Measurements from ENCODE around the gene PIGM. TPM values are rescaled to one million over a fixed set of nuclear protein-coding genes. Genes with fewer than 3 reads are reported as not detected.

PIGM gene
- total RNA-seq, 1 donor from 2014 or later = 3.7 TPM

DNA sequence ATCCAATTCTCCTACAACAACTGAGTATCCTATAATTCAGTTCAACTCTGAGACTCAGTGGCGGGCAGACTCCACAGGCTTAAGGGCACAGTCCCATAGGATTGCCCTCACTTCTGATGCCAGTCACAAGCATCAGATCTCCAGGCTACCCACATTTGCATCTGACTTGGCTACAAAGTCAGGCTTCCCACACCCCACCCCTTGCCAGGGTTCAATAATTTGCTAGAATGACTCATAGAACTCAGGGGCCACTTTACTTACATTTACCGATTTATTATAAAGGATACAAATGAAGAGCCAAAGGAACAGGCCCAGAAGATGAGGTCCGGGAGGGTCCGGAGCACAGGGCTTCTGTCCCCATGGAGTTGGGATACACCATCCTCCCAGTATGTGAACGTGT lies 41.8 kb downstream of the PIGM start:
- DNase-seq (ENCODE audit: low read depth) = no peak

- DNase-seq (ENCODE audit: low read depth) = no peak
Measured at GRCh38 chr1:159989581-159989980, 42.2 kb downstream of the PIGM start.

DNA sequence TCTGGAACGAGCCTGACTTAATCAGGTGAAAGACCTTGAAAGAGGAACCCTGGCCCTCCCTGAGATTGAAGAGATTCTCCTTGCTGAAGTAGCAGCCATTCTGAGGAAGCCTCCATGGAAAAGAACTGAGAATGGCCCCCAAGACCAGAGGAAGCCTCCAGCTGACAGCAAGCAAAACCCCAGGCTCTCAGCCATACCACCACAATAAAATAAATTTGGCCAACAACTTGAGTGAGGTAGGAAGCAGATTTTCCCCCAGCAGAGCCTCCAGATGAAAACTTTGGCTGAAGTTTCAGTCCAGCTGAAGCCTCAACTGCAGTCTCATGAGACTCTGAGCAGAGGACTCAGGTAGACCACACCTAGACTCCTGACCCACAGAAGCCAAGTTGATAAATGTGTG lies 43.8 kb downstream of the PIGM start:
- no peak for DNase-seq (ENCODE audit: low read depth)

- DNase-seq (ENCODE audit: low read depth) = no peak
Measured at GRCh38 chr1:159987186-159987585, 44.6 kb downstream of the PIGM start.

DNA sequence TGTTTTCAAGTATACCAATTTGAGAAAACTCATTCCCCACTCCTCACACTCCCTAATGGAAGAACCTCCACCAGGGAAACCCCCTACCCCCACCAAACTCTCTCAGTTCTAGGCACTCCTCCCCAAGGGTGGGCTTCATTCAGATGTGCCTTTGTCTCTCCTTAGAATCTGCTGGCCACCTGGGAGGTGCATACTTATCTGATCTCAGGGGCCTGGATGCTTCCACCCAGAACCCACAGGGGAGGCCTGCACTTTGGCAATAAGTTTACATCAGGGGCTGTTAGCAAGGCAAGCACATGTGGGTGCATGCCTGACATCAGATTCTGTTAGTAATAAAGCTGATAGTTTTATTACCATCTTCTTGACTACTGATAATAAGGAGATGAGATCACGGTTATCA lies 45.3 kb downstream of the PIGM start:
- no peak for DNase-seq (ENCODE audit: low read depth)

DNA sequence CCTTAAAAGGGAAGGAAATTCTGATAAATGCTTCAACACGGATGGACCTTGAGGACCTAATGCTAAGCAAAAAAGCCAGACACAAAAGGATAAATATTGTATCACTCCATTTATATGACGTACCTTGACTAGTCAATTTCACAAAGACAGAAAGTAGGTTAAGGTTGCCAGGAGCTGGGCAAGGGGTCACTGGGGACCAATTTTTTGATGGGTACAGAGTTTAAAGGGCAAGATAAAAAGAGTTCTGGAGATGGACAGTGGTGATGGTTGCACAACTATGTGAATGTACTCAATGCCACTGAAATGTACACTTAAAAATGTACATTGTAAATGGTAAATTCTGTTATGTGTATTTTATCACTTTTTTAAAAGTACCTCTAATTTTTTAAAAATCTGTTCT lies 45.7 kb downstream of the PIGM start:
- DNase-seq (ENCODE audit: low read depth) = no peak

DNA sequence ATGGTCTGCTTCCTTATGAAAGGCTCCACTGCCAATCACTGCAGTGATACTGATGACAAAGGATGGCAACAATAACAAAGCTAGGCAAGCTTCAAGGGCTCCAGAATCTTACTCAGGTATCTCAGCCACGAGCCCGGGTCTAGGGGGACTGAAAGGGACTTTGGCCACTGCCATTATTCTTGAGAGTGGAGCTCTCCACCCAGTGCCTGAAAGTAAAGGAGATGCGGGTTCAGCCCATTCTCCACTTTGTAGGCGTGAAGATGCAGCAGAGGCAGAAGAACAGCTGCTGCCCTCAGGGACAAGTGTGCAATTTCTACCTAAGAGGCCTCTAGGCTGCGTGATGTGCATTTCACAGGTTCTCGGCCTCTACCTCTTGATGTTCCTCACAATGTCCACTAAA lies 46.3 kb downstream of the PIGM start:
- no peak for DNase-seq (ENCODE audit: low read depth)

GRCh38 chr1:159983681-159984080 lies 48.1 kb downstream of the PIGM start:
- DNase-seq (ENCODE audit: low read depth) = no peak

DNA sequence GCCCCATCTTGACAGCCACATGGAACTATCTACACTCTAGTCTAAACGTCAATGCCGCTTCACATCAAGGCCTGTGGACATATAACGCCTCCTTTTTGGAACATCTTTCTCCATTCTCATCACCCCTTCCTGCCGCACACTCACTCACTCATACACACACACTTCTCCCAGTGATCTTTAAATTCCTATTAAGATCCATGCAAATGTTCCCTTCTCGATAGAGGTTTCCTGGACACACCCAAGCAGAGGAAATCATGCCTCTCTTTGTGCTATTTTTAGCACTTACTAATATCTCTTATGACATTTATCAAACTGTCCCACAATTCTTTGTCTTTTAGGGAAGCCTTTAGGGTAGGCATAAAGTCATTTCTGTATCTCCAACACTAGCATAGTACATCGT lies 49.5 kb downstream of the PIGM start:
- DNase-seq (ENCODE audit: low read depth) = no peak

DNA sequence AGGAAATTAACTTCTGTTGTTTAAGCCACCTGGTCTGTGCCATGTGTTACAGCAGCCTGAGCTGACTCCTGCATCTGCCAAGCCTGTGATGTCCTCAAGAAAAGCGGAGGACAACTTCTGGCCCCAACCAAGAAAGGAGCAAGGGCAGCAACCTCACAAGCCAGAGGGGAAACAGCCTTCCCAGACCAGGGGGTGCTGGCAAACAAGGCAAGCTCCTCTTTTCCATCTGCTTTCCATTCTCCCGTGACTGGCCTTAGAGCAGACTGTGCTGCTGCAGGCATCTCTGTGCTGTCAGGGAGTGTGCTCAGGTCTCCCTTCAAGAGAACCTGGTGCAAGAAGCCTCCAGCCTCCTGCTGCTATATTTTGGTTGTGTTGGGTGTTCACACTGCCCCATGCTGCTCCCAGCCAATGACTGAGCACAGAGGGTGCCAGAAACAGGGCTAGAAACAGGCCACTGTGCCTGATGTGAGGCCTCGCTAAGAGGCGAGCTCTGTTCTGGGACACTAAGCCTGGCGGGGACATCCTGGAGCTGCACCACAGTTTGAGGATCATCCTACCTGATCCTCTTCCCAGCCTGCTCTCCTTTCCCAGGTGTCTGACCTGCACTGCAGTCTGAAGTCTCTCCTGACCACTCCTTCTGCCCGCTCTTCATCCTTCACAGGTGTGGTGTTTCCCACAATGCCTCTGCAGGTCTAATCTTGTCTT lies 50.3 kb downstream of the PIGM start:
- no peak for DNase-seq (ENCODE audit: low read depth)

GRCh38 chr1:159980786-159981185 lies 51.0 kb downstream of the PIGM start:
- no peak for DNase-seq (ENCODE audit: low read depth)

GRCh38 chr1:159980076-159980475 lies 51.7 kb downstream of the PIGM start:
- no peak for DNase-seq (ENCODE audit: low read depth)

- DNase-seq (ENCODE audit: low read depth) = no peak
Measured at GRCh38 chr1:159979257-159979656, 52.5 kb downstream of the PIGM start.

DNA sequence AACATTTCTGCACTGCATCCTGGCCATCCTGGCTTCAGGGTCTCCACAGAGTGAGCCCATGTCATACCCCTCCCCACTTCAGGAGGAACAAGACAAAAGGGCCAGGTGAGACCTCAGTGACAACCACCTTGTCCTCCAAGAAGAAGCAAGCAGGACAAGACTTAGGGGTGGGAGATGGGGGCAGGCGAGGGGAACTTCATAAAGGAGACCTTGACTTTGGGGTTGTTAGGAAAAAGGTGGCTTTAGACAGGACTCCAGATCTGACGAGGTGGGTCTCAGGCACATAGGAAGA lies 53.7 kb downstream of the PIGM start:
- no peak for DNase-seq (ENCODE audit: low read depth)

DNA sequence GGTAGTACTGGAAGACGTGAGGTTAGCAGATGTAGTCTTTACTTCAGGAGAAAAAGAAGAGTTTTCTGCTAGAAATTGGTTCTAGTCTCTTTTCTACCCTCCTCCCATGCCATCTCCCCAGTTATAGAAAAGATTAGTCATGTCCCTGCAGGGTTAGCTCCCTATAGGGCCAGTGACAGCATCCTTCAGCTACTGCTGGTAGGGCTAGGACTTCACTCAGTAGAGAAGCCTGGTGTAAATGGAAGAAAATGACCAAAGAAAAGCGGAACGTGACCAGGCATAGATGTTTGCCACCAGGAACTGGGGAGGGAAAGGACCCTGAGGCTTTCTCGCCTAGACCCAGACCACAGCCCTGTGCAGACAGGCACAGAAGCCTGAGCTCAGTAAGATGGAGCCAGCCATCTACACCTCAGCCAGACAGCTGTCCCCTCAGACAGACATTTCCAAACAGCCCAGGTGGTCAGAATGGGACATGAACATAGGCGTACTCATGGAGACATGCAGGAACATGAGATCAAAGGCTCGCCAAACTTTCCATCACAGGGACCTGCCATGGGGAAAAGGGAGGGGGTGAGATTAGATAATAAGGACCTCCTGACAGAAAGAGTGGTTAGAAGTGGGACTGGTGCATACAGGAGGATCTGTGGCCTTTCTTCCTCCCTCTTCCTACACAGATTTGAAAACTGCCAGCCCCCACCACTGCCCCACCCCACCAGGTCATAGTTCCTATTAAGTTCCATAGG lies 54.3 kb downstream of the PIGM start:
- DNase-seq (ENCODE audit: low read depth) = no peak

Other genes with a start within 250 kb of the PIGM start
- gene FCRL6, start 229.6 kb downstream of the PIGM start, total RNA-seq = not detected in 2 replicates
- gene SLAMF8, start 205.1 kb downstream of the PIGM start, total RNA-seq = 0.05 TPM in 2 replicates
- not detected in 2 replicates for gene VSIG8, start 169.3 kb downstream of the PIGM start, total RNA-seq
- not detected in 2 replicates for gene CFAP45, start 131.8 kb downstream of the PIGM start, total RNA-seq
- gene TAGLN2, start 106.5 kb downstream of the PIGM start, total RNA-seq = 65.1 and 75.5 TPM in 2 replicates
- gene IGSF9, start 86.4 kb downstream of the PIGM start, total RNA-seq = 0.16 TPM in 1 of 2 replicates, not detected in the other
- not detected in 2 replicates for gene SLAMF9, start 77.8 kb downstream of the PIGM start, total RNA-seq
- not detected in 2 replicates for gene KCNJ10, start 38.2 kb upstream of the PIGM start, total RNA-seq
- not detected in 2 replicates for gene KCNJ9, start 49.5 kb upstream of the PIGM start, total RNA-seq
- gene IGSF8, start 66.6 kb upstream of the PIGM start, total RNA-seq = 27.9 and 33.5 TPM in 2 replicates
- 28.2 and 60.4 TPM in 2 replicates for gene ATP1A2, start 83.8 kb upstream of the PIGM start, total RNA-seq
- gene ATP1A4, start 119.6 kb upstream of the PIGM start, total RNA-seq = 0.10 and 0.19 TPM in 2 replicates
- 9.4 and 12.2 TPM in 2 replicates for gene CASQ1, start 158.6 kb upstream of the PIGM start, total RNA-seq
- gene PEA15, start 173.4 kb upstream of the PIGM start, total RNA-seq = 221 and 228 TPM in 2 replicates
- gene DCAF8, start 230.6 kb upstream of the PIGM start, total RNA-seq = 96.9 and 101 TPM in 2 replicates

All from myocyte (in vitro differentiated cells).